H1 (cell line): ENCODE measurements around the gene RANBP17. TPM values are rescaled to one million over a fixed set of nuclear protein-coding genes. Genes with fewer than 3 reads are reported as not detected.

Experiments
- CTCF ChIA-PET: fragments of 300-600 bp; sonication (Branson Sonifier 250); formaldehyde crosslinking; loops from one replicate; lab custom pipeline; 2021; ENCODE audit not compliant: partially characterized antibody; lab: Charles Lee
- POLR2A ChIA-PET: fragments of 300-600 bp; sonication (Branson Sonifier 250); formaldehyde crosslinking; loops from one replicate; lab custom pipeline; 2021; ENCODE audit warnings: inconsistent platforms; ENCODE audit not compliant: partially characterized antibody; lab: Charles Lee
- DNase-seq, 2 experiments: peaks; one replicate each; pipeline versions ENCODE4 v3.0.0 to v3.0.0-alpha.2; 2010 to 2022; ENCODE audit warnings: low spot score in 2 of 2, low read depth in 1 of 2, mixed read lengths in 1 of 2
- FAIRE-seq: peaks from 2 replicates; lab custom pipeline; 2011; peaks lifted over from hg19 to GRCh38; lab: Jason Lieb, UNC
- H2AFZ ChIP-seq: 2 replicates; pipeline ENCODE4 v1.8.1; 2012; ENCODE audit warnings: low read length, inconsistent platforms
- H2AK5ac ChIP-seq: 2 replicates; pipeline ENCODE4 v1.6.1; 2013; ENCODE audit warnings: low read depth, low read length
- H2BK120ac ChIP-seq: replicated peaks from 2 replicates; pipeline ENCODE3; 2013; ENCODE audit warnings: low read depth, low read length, inconsistent platforms
- H2BK12ac ChIP-seq: 2 replicates; pipeline ENCODE4 v1.6.1; 2013; ENCODE audit warnings: low read depth, low read length
- H2BK15ac ChIP-seq: 2 replicates; pipeline ENCODE4 v1.6.1; 2013; ENCODE audit warnings: low read length
- H2BK20ac ChIP-seq: 2 replicates; pipeline ENCODE4 v1.6.1; 2013; ENCODE audit warnings: low read length
- H2BK5ac ChIP-seq: 2 replicates; pipeline ENCODE4 v1.6.1; 2013; ENCODE audit warnings: low read depth, low read length
- H3K14ac ChIP-seq: 2 replicates; pipeline ENCODE4 v1.6.1; 2013; ENCODE audit warnings: inconsistent platforms; ENCODE audit not compliant: insufficient read length
- H3K18ac ChIP-seq: 2 replicates; pipeline ENCODE4 v1.6.1; 2013; ENCODE audit warnings: low read length; ENCODE audit errors: extremely low read depth
- H3K23ac ChIP-seq: 2 replicates; pipeline ENCODE4 v1.6.1; 2013; ENCODE audit warnings: inconsistent platforms; ENCODE audit not compliant: insufficient read length
- H3K23me2 ChIP-seq: 2 replicates; pipeline ENCODE4 v1.6.1; 2013; ENCODE audit warnings: low read depth, low read length
- H3K27ac ChIP-seq: 2 replicates; pipeline ENCODE4 v1.6.1; 2011; ENCODE audit warnings: low read depth, low read length, inconsistent platforms
- H3K27me3 ChIP-seq, 4 experiments: replicated peaks in 1 of 4; 1 replicate in 1 of 4; 2 replicates in 3 of 4; pipeline versions ENCODE4 v1.6.1 to v1.8.1; 2011 to 2013; ENCODE audit warnings: low read length in 3 of 4, mild to moderate bottlenecking in 3 of 4, inconsistent platforms in 2 of 4, mixed read lengths in 2 of 4, moderate library complexity in 1 of 4; ENCODE audit not compliant: control insufficient read depth in 3 of 4, insufficient read depth in 3 of 4; ENCODE audit errors: extremely low read depth in 1 of 4
- H3K36me3 ChIP-seq, 4 experiments: 2 replicates each; pipeline versions ENCODE4 v1.6.1 to v1.8.1; 2011 to 2013; ENCODE audit warnings: mild to moderate bottlenecking in 4 of 4, low read length in 3 of 4, moderate library complexity in 2 of 4, control low read depth in 1 of 4, inconsistent platforms in 1 of 4; ENCODE audit not compliant: insufficient read depth in 4 of 4, control insufficient read depth in 2 of 4
- H3K4ac ChIP-seq: replicated peaks from 2 replicates; pipeline ENCODE3; 2013; ENCODE audit warnings: low read length, low read depth, mixed read lengths, inconsistent platforms; ENCODE audit not compliant: insufficient read length
- H3K4me1 ChIP-seq, 4 experiments: replicated peaks in 1 of 4; 1 replicate in 1 of 4; 2 replicates in 3 of 4; pipeline versions ENCODE4 v1.6.1 to v1.8.1; 2011 to 2013; ENCODE audit warnings: low read length in 3 of 4, inconsistent platforms in 2 of 4, mixed read lengths in 1 of 4; ENCODE audit not compliant: insufficient read depth in 4 of 4, control insufficient read depth in 3 of 4
- H3K4me2 ChIP-seq, 2 experiments: 2 replicates each; pipeline versions ENCODE4 v1.6.1 to v1.8.1; 2011 to 2013; ENCODE audit warnings: low read depth in 2 of 2, low read length in 2 of 2, control low read depth in 1 of 2, inconsistent platforms in 1 of 2, mild to moderate bottlenecking in 1 of 2; ENCODE audit not compliant: insufficient read depth in 1 of 2
- H3K4me3 ChIP-seq, 4 experiments: fragments of 200-600, 300-600 bp in 1 of 4; sonication (generic), shearing (Covaris generic), sonication (Bioruptor Twin) in 1 of 4; 2 replicates each; pipeline versions ENCODE4 v1.5.1 to v1.8.1; 2011 to 2016; ENCODE audit warnings: low read length in 4 of 4, low read depth in 3 of 4, control low read depth in 2 of 4, inconsistent platforms in 2 of 4, mild to moderate bottlenecking in 2 of 4, mixed read lengths in 1 of 4, moderate library complexity in 1 of 4; ENCODE audit not compliant: insufficient read depth in 2 of 4; ENCODE audit errors: extremely low read depth in 1 of 4
- H3K56ac ChIP-seq: replicated peaks from 2 replicates; pipeline ENCODE3; 2013; ENCODE audit warnings: low read depth, mild to moderate bottlenecking, mixed read lengths, low read length, inconsistent platforms; ENCODE audit not compliant: insufficient read length
- H3K79me1 ChIP-seq: 2 replicates; pipeline ENCODE4 v1.6.1; 2013; ENCODE audit warnings: low read depth, low read length, control low read depth
- H3K79me2 ChIP-seq, 2 experiments: 2 replicates each; pipeline versions ENCODE4 v1.6.1 to v1.8.1; 2012 to 2013; ENCODE audit warnings: low read length in 2 of 2, mild to moderate bottlenecking in 2 of 2, inconsistent platforms in 1 of 2; ENCODE audit not compliant: insufficient read depth in 2 of 2, control insufficient read depth in 1 of 2
- H3K9ac ChIP-seq, 4 experiments: replicated peaks in 1 of 4; 1 replicate in 1 of 4; 2 replicates in 3 of 4; pipeline versions ENCODE4 v1.6.1 to v1.8.1; 2011 to 2013; ENCODE audit warnings: low read depth in 3 of 4, low read length in 3 of 4, control low read depth in 2 of 4, mild to moderate bottlenecking in 2 of 4, moderate library complexity in 2 of 4, inconsistent platforms in 1 of 4; ENCODE audit errors: extremely low read depth in 1 of 4
- H3K9me3 ChIP-seq, 2 experiments: 2 replicates each; pipeline versions ENCODE4 v1.6.1 to v1.8.1; 2012 to 2013; ENCODE audit warnings: mild to moderate bottlenecking in 2 of 2, moderate library complexity in 2 of 2, control low read depth in 1 of 2, inconsistent platforms in 1 of 2, low read depth in 1 of 2, low read length in 1 of 2, mixed read lengths in 1 of 2; ENCODE audit not compliant: insufficient read depth in 2 of 2
- H4K20me1 ChIP-seq, 2 experiments: replicated peaks in 1 of 2; 2 replicates each; pipeline versions ENCODE3 to v1.8.1; 2011 to 2013; ENCODE audit warnings: inconsistent platforms in 2 of 2, low read length in 2 of 2, mild to moderate bottlenecking in 1 of 2; ENCODE audit not compliant: insufficient read depth in 2 of 2, control insufficient read depth in 1 of 2
- H4K5ac ChIP-seq: 2 replicates; pipeline ENCODE4 v1.6.1; 2013; ENCODE audit warnings: low read length, low read depth, mixed read lengths, inconsistent platforms; ENCODE audit not compliant: insufficient read length
- H4K8ac ChIP-seq: 2 replicates; pipeline ENCODE4 v1.8.0; 2013; ENCODE audit warnings: mild to moderate bottlenecking, moderate library complexity, low read length, inconsistent platforms; ENCODE audit not compliant: insufficient read depth; ENCODE audit errors: extremely low read depth
- H4K91ac ChIP-seq: replicated peaks from 2 replicates; pipeline ENCODE3; 2013; ENCODE audit warnings: low read length, mixed read lengths, inconsistent platforms; ENCODE audit not compliant: insufficient read length
- CEBPB ChIP-seq: IDR thresholded peaks from 2 replicates; pipeline ENCODE4 v1.6.1; 2012; ENCODE audit warnings: low read depth, low read length
- GABPA ChIP-seq: IDR thresholded peaks from 2 replicates; pipeline ENCODE4 v1.6.1; 2011; ENCODE audit warnings: mild to moderate bottlenecking, low read length, moderate library complexity, borderline replicate concordance; ENCODE audit not compliant: insufficient read depth
- HDAC2 ChIP-seq, 2 experiments: fragments of 300-600 bp in 1 of 2; sonication (generic) in 1 of 2; IDR thresholded peaks; 2 replicates each; pipeline ENCODE4 v1.6.1; 2011 to 2012; ENCODE audit warnings: low read depth in 2 of 2, low read length in 2 of 2, mild to moderate bottlenecking in 2 of 2, moderate library complexity in 2 of 2, borderline replicate concordance in 1 of 2, inconsistent platforms in 1 of 2
- HDAC6 ChIP-seq: IDR thresholded peaks from one replicate; pipeline ENCODE4 v1.7.1; 2012; ENCODE audit warnings: low read depth, mild to moderate bottlenecking, inconsistent platforms, low read length, moderate library complexity
- RBBP5 ChIP-seq: IDR thresholded peaks from 2 replicates; pipeline ENCODE4 v1.7.1; 2012; ENCODE audit warnings: low read depth, mild to moderate bottlenecking, inconsistent platforms, low read length, moderate library complexity, borderline replicate concordance
- SAP30 ChIP-seq: fragments of 300-600 bp; sonication (generic); IDR thresholded peaks from 2 replicates; pipeline ENCODE4 v1.7.1; 2012; ENCODE audit warnings: low read length, moderate library complexity, mild to moderate bottlenecking, inconsistent platforms; ENCODE audit not compliant: insufficient read depth, insufficient replicate concordance
- SIN3A ChIP-seq, 2 experiments: IDR thresholded peaks in 1 of 2; conservative IDR thresholded peaks in 1 of 2; 2 replicates each; pipeline ENCODE4 v1.6.1; 2011 to 2012; ENCODE audit warnings: low read length in 2 of 2, improper control_type of control experiment in 1 of 2, low read depth in 1 of 2, mild to moderate bottlenecking in 1 of 2
- SIRT6 ChIP-seq: IDR thresholded peaks from one replicate; pipeline ENCODE4 v1.7.1; 2012; ENCODE audit warnings: low read length, inconsistent platforms
- SP4 ChIP-seq: IDR thresholded peaks from 2 replicates; pipeline ENCODE4 v1.6.1; 2012; ENCODE audit warnings: low read length, inconsistent platforms
- TAF1 ChIP-seq: IDR thresholded peaks from 2 replicates; pipeline ENCODE4 v1.6.1; 2011; ENCODE audit warnings: mild to moderate bottlenecking, low read depth, low read length
- YY1 ChIP-seq: IDR thresholded peaks from 2 replicates; pipeline ENCODE4 v1.6.1; 2011; ENCODE audit warnings: low read depth, mild to moderate bottlenecking, low read length
- WGBS, 2 experiments: shearing (Covaris generic) in 1 of 2; methylation state at CpG; one replicate each; pipeline versions ENCODE4 v1.1.6 to v1.1.7; 2013 to 2015; ENCODE audit warnings: low lambda C conversion rate in 2 of 2, mixed read lengths in 2 of 2, inconsistent platforms in 1 of 2, low coverage in 1 of 2, missing lambda C conversion rate in 1 of 2; ENCODE audit not compliant: insufficient replicate concordance in 2 of 2, insufficient coverage in 1 of 2, insufficient read length in 1 of 2; ENCODE audit errors: extremely low coverage in 1 of 2, missing lambda C conversion rate in 1 of 2; 5-methylcytosine and 5-hydroxymethylcytosine counted together
- polyA plus RNA-seq, 7 experiments: library from polyadenylated mRNA; depleted of rRNA in 3 of 7; stranded (reverse) in 5 of 7; unstranded in 2 of 7; fragments of >200 nt in 5 of 7; fragments of 200-250 nt in 2 of 7; gene quantifications; 1 replicate in 5 of 7; 2 replicates in 1 of 7; 4 replicates in 1 of 7; pipeline versions ENCODE4 v1.2.1 to v1.2.3, GENCODE V29; 2011 to 2013; ENCODE audit warnings: missing spikeins in 2 of 7, mixed read lengths in 2 of 7
- total RNA-seq: library from RNA; stranded (reverse); fragmentation: NEBNext Ultra II Directional; extraction: Animal tissue kit (Norgen Biotek cat#: 25700); gene quantifications from 2 replicates; pipeline ENCODE4 v1.2.1, GENCODE V29; 2021

Gene RANBP17
- total and polyA plus RNA-seq, 2 of the 8 experiments (the other 6 are each of a cell fraction or from before 2014, with no cell fraction given), result 8.6 to 21.3 TPM

DNA sequence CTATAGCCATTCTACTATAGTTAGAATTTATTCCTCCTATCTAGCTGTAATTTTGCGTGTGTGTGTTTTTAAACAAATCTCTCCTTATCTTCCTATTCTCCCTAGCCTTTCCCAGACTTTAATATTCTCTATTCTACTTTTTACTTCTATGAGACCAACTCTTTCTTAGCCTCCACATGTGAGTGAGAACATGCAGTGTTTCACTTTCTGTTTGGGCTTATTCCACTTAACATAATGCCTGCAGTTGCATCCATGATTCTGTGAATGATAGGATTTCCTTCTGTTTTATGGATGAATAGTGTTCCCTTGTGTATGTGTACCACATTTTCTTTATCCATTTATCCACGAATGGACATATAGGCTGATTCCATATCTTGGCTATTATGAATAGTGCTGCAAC is 254.9 kb downstream of the RANBP17 start:
- H3K23ac ChIP-seq, result no peak overlapping the region
- H3K14ac ChIP-seq, result no peak overlapping the region
- no peak overlapping the region for H2BK12ac ChIP-seq
- no peaks in the 10 kb centered on the region for H3K27me3 ChIP-seq
- no peaks in the 10 kb centered on the region for H4K20me1 ChIP-seq
- ChIA-PET CTCF (no interaction called here), POLR2A (no interaction called here)
- no peak overlapping the region for H2BK20ac ChIP-seq
- no peak overlapping the region for H4K8ac ChIP-seq
- H3K9me3 ChIP-seq, result no peaks in the 10 kb centered on the region
- H2AK5ac ChIP-seq, result no peak overlapping the region
- H2AFZ ChIP-seq, result no peak overlapping the region
- no peak overlapping the region for H4K91ac ChIP-seq
- H3K4me1 ChIP-seq, result no peaks in the 10 kb centered on the region
- TF ChIP-seq SP4, result no peak
- TF ChIP-seq SIN3A (conservative IDR thresholded peaks at IDR 0.05 in 1 of 2, IDR thresholded peaks at IDR 0.05 in 1 of 2; ENCODE audit: low read depth in 1 of 2, low read length in 2 of 2), result no peak
- no peak for TF ChIP-seq SAP30
- TF ChIP-seq HDAC6, result no peak
- TF ChIP-seq HDAC2 (IDR thresholded peaks at IDR 0.05; ENCODE audit: borderline replicate concordance in 1 of 2, low read depth in 2 of 2, low read length in 2 of 2), result no peak
- TF ChIP-seq CEBPB, result no peak
- TF ChIP-seq YY1, result no peak
- no peak for TF ChIP-seq RBBP5
- TF ChIP-seq GABPA, result no peak
- no peak for TF ChIP-seq TAF1
- TF ChIP-seq SIRT6, result no peak
- DNase-seq (no peak), FAIRE-seq (no peak)
- no peak overlapping the region for H4K5ac ChIP-seq
- no peaks in the 10 kb centered on the region for H3K79me1 ChIP-seq
- no peak overlapping the region for H2BK120ac ChIP-seq
- H3K36me3 ChIP-seq, result no peaks in the 10 kb centered on the region
- H3K4ac ChIP-seq, result no peak overlapping the region
- no peak overlapping the region for H3K56ac ChIP-seq
- no peaks in the 10 kb centered on the region for H3K23me2 ChIP-seq
- H3K79me2 ChIP-seq, result no peaks in the 10 kb centered on the region
- H2BK15ac ChIP-seq, result no peak overlapping the region
- no peak overlapping the region for H3K4me3 ChIP-seq
- H2BK5ac ChIP-seq, result no peak overlapping the region
- WGBS, 2 experiments, result 91% methylated on average over 2 of the region's 2 CpGs; no CpG with 5 or more reads in 1 of the 2 experiments
- no peak overlapping the region for H3K27ac ChIP-seq
- H3K4me2 ChIP-seq, result no peak overlapping the region
- H3K9ac ChIP-seq, result no peak overlapping the region
- H3K18ac ChIP-seq, result no peak overlapping the region
